AG04450 (cell line): ENCODE results near the gene CFAP46. TPM values are rescaled to one million over a fixed set of nuclear protein-coding genes. Genes with fewer than 3 reads are reported as not detected.
"Not testable (repeated sequence)": the region's sequence is repeated elsewhere in the genome, so short reads cannot be mapped to it uniquely, and the experiment has no call there.

Experiments
- CTCF ChIA-PET: fragments of 300-600, 350-600 bp; formaldehyde crosslinking; extraction: SDS; loops from one replicate; lab custom pipeline; 2022; ENCODE audit warnings: antibody characterized with exemption, inconsistent platforms; lab: Charles Lee
- POLR2A ChIA-PET: fragments of 350-600 bp; formaldehyde crosslinking; extraction: SDS; loops from one replicate; lab custom pipeline; 2021; ENCODE audit warnings: antibody characterized with exemption, inconsistent platforms; lab: Yijun Ruan, JAX
- DNase-seq: peaks from one replicate; pipeline ENCODE4 v3.0.0-alpha.2; 2011; ENCODE audit warnings: low read depth, low spot score
- H3K27ac ChIP-seq: one replicate; pipeline ENCODE4 v1.5.1; 2012; ENCODE audit warnings: low read depth, low read length, control low read depth
- H3K27me3 ChIP-seq: one replicate; pipeline ENCODE4 v1.6.0; 2012; ENCODE audit warnings: low read length; ENCODE audit not compliant: control insufficient read depth, insufficient read depth
- H3K4me3 ChIP-seq: 2 replicates; pipeline ENCODE4 v1.5.1; 2011; ENCODE audit warnings: mild to moderate bottlenecking, low read depth, low read length, control low read depth
- H3K9me3 ChIP-seq: 2 replicates; pipeline ENCODE4 v1.5.1; 2012; ENCODE audit warnings: low read length; ENCODE audit not compliant: control insufficient read depth, insufficient read depth
- polyA plus RNA-seq: library from polyadenylated mRNA; depleted of rRNA; stranded (reverse); fragments of >200 nt; gene quantifications from 2 replicates; pipeline ENCODE4 v1.2.3, GENCODE V29; 2011
- TF ChIP-seq, protein P1 (sequence below): IDR thresholded peaks from 2 replicates; pipeline ENCODE4 v1.5.1; 2011; ENCODE audit warnings: low read depth, low read length, control low read depth, inconsistent platforms

Gene CFAP46
- polyA plus RNA-seq, 1 experiment = 2.7 TPM

DNA sequence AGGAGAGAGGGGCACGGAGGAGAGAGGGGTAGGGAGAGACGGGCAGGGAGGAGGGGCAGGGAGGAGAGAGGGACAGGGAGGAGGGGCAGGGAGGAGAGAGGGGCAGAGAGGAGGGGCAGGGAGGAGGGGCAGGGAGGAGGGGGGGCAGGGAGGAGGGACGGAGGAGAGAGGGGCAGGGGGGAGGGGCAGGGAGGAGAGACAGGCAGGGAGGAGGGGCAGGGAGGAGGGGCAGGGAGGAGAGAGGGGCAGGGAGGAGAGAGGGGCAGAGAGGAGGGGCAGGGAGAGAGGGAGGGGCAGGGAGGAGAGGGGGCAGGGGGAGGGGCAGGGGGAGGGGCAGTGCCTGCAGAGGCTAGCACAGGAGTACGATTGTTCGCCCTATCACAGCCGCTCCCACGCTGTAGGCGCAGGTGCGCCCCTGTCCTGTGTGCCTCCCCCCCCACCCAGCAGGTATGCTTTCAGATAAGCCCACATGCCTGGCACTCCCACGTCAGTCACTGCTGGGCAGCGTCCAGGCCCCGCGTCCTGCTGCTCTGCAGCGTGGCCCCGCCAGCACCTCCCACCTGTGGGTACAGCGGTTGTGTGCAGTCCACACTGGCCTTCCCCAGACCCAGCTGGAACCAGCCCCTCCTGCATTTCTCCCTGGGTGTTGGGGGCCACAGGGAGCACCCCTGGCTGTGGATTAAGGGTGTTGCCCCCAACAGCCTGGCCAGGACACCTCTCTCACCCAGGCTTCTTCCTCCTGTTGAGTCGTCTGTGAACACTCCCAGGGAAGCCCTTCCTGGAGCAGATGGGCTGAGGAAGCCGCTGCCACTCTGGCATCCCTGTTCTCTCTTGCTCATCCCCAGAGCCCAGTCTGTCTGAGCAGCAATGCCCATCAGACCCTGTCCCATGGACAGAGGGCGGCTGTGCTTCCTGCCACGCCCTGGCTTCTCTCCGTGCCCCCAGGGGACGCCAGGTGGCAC, 167.2 kb downstream of the CFAP46 start:
- H3K4me3 ChIP-seq = no peak overlapping the region
- ChIA-PET POLR2A (no interaction called here), CTCF (interaction anchor here (1.0 kb wide), 1 partner anchor 120 kb away, joined by 3 read pairs; no protein-coding TSS in a partner anchor)
- no peak for DNase-seq
- peaks cover 20% of the 10 kb centered on the region; the same call in 1 of the 2 replicates for H3K9me3 ChIP-seq
- TF ChIP-seq, protein P1, sequence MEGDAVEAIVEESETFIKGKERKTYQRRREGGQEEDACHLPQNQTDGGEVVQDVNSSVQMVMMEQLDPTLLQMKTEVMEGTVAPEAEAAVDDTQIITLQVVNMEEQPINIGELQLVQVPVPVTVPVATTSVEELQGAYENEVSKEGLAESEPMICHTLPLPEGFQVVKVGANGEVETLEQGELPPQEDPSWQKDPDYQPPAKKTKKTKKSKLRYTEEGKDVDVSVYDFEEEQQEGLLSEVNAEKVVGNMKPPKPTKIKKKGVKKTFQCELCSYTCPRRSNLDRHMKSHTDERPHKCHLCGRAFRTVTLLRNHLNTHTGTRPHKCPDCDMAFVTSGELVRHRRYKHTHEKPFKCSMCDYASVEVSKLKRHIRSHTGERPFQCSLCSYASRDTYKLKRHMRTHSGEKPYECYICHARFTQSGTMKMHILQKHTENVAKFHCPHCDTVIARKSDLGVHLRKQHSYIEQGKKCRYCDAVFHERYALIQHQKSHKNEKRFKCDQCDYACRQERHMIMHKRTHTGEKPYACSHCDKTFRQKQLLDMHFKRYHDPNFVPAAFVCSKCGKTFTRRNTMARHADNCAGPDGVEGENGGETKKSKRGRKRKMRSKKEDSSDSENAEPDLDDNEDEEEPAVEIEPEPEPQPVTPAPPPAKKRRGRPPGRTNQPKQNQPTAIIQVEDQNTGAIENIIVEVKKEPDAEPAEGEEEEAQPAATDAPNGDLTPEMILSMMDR = no peak
- H3K27ac ChIP-seq = no peak overlapping the region
- no peaks in the 10 kb centered on the region for H3K27me3 ChIP-seq

DNA sequence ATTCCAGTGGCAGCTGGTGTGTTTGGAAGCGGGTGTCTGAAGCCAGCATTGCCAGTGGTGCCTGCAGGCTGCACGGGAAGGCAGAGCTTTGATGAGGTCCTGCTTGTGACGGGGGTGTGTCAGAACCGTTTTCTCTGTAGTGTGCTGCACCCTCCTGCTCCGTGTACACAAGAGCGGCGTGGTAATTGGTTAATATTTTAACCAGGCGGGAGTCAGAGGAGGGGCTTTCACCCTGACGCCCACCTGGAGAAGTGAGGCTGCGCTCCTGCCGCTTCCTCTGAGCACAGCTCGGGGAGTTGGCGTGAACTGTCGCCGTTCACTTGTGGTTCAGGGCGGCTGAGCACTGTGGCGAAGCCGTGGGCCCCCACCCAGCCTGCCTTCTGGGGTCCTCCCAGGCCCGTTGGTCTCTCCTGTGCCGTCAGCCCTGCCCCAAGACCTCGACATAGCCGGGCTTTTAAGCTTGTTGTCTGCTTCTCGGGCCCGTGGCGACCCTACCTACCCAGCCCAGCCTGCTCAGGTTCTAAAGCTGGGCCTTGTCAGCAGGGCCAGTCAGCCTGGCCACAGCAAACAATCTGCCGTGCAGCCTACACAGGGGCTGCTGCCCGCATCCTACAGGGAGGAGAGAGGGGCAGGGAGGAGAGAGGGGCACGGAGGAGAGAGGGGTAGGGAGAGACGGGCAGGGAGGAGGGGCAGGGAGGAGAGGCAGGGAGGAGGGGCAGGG, 168.0 kb downstream of the CFAP46 start:
- H3K27me3 ChIP-seq = no peaks in the 10 kb centered on the region
- TF ChIP-seq, protein P1 = no peak
- ChIA-PET CTCF (no interaction called here), POLR2A (no interaction called here)
- H3K4me3 ChIP-seq = no peak overlapping the region
- peaks cover 26% of the 10 kb centered on the region for H3K9me3 ChIP-seq
- no peak for DNase-seq
- no peak overlapping the region for H3K27ac ChIP-seq

DNA sequence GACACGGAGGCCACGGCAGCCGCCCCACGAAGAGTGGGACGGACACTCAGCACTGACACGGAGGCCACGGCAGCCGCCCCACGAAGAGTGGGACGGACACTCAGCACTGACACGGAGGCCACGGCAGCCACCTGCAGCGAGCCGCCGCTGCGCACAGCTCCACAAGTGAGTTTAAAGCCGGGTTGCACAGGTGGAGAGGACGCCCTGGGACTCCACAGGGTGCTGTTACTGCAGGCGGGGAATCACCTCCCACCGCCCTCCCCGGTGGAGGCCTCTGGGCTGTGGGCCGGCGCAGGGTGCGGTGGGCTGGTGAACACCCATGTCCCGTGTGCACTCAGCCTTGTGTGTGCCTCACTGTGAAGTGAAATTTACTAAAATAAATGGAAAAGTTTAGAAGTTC, 169.6 kb downstream of the CFAP46 start:
- H3K27ac ChIP-seq, H3K4me3 ChIP-seq, POLR2A ChIA-PET, CTCF ChIA-PET, H3K27me3 ChIP-seq, DNase-seq: not testable (repeated sequence)
- H3K9me3 ChIP-seq = peaks cover 41% of the 10 kb centered on the region

DNA sequence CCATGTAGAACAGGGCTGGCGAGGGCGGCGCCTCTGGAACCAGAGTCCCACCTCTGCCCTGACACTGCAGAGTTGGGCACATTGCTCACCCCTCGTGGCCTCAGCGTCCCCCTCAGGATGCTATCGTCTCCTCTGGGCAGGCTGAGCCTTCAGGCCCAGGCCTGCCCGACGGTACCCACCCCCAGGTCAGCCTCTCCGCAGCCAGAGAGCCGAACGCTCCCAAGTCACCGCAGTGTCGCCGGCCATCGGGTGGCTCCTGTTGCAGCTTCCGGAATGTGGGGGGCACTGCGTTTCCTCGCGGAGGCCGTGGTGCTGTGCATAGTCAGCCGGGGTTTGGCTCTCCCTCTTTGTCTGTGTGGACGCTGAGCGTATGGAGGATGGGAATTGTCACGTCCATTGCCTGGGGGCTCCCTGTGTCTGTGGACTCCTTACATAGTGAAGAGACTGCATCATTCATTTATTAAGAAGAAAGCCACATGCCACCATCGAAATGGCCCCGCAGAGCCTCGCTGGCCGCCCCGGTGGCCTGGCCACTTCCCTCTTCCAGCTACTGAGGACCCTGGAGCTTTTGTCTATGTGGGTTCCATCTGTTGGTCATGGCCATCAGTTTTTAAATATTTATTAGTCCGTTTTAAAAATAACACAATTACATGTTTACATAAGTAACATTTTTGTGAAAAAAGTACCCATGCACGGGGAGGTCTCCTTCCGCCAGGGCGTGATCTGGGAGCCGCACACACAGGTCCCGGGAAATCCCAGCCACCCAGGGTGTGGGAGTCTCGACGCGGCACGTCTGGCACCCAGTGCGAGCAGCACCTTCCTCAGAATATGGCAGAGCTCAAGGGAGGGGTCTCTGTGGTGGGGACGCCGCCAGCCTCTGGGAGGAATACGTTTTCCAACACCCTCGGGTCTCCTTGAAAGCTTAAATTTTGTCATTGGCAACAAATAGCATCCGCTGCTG, 172.0 kb downstream of the CFAP46 start:
- no peak overlapping the region for H3K4me3 ChIP-seq
- ChIA-PET POLR2A (no interaction called here), CTCF (no interaction called here)
- H3K27me3 ChIP-seq = no peaks in the 10 kb centered on the region
- DNase-seq = no peak
- peaks cover 45% of the 10 kb centered on the region for H3K9me3 ChIP-seq
- no peak overlapping the region for H3K27ac ChIP-seq
- TF ChIP-seq, protein P1 = no peak
